GM12864 (cell line): ENCODE results near the gene SLC25A24.
"Not testable (repeated sequence)": the region's sequence is repeated elsewhere in the genome, so short reads cannot be mapped to it uniquely, and the experiment has no call there.

Experiments used
- DNase-seq: peaks from one replicate; pipeline ENCODE4 v3.0.0-alpha.2; 2011; ENCODE audit warnings: low read depth
- H3K4me3 ChIP-seq: 2 replicates; pipeline ENCODE4 v1.5.1; 2011; ENCODE audit warnings: mild to moderate bottlenecking, low read depth, low read length, control low read depth
- CTCF ChIP-seq: IDR thresholded peaks from 2 replicates; pipeline ENCODE4 v1.5.1; 2011; ENCODE audit warnings: low read depth, mild to moderate bottlenecking, moderate library complexity, low read length, control low read depth, inconsistent platforms; ENCODE audit errors: missing control alignments

Gene SLC25A24

GRCh38 chr1:108151548-108151947 lies 48.6 kb downstream of the SLC25A24 start:
- H3K4me3 ChIP-seq = no peak overlapping the region
- DNase-seq = no peak
- no peak for TF ChIP-seq CTCF

GRCh38 chr1:108149796-108150467 lies 50.2 kb downstream of the SLC25A24 start:
- no peak overlapping the region for H3K4me3 ChIP-seq
- no peak for TF ChIP-seq CTCF
- DNase-seq = no peak

- not testable (repeated sequence) for DNase-seq, H3K4me3 ChIP-seq
Measured at GRCh38 chr1:108144569-108144968, 55.6 kb downstream of the SLC25A24 start.

- H3K4me3 ChIP-seq = no peak overlapping the region
- no peak for TF ChIP-seq CTCF
- no peak for DNase-seq
Measured at GRCh38 chr1:108142773-108143394, 57.3 kb downstream of the SLC25A24 start.

- no peak for TF ChIP-seq CTCF
- no peak overlapping the region for H3K4me3 ChIP-seq
- no peak for DNase-seq
Measured at GRCh38 chr1:108142258-108142657, 57.9 kb downstream of the SLC25A24 start.

- no peak for DNase-seq
- TF ChIP-seq CTCF = no peak
Measured at GRCh38 chr1:108141621-108142020, 58.5 kb downstream of the SLC25A24 start.

GRCh38 chr1:108140936-108141335 lies 59.2 kb downstream of the SLC25A24 start:
- no peak overlapping the region for H3K4me3 ChIP-seq
- no peak for DNase-seq

More at GRCh38 chr1:108141621-108142020, 58.5 kb downstream of the SLC25A24 start:
- no peak overlapping the region for H3K4me3 ChIP-seq

More at GRCh38 chr1:108140936-108141335, 59.2 kb downstream of the SLC25A24 start:
- no peak for TF ChIP-seq CTCF
